HCT116 (cell line): ENCODE measurements around the gene CD300LB. TPM values are rescaled to one million over a fixed set of nuclear protein-coding genes. Genes with fewer than 3 reads are reported as not detected.

Experiments used
- ATAC-seq: fragments of 200-7000 bp; cut with Tn5 transposase; 2 replicates; pipeline ENCODE4 v1.9.1; 2020; ENCODE audit warnings: mild to moderate bottlenecking, moderate library complexity
- BruUV-seq: library from RNA; stranded (reverse); fragments of 400-500 nt; replicated peaks from 2 replicates; lab custom pipeline; 2021; lab: Mats Ljungman, UMichigan
- CTCF ChIA-PET: fragments of 300-600 bp; sonication (Branson Sonifier 250); formaldehyde crosslinking; loops from one replicate; lab custom pipeline; 2021; ENCODE audit warnings: antibody characterized with exemption; lab: Charles Lee
- POLR2A ChIA-PET: fragments of 300-600, 350-600 bp; sonication (Branson Sonifier 250); formaldehyde crosslinking; loops from one replicate; lab custom pipeline; 2021; ENCODE audit warnings: antibody characterized with exemption; lab: Charles Lee
- RAD21 ChIA-PET, 2 experiments: fragments of 300-600 bp; sonication (Branson Sonifier 250); formaldehyde crosslinking; loops; one replicate each; lab custom pipeline; 2023; ENCODE audit warnings: low total read pairs in 2 of 2; ENCODE audit not compliant: uncharacterized antibody in 2 of 2, unreplicated experiment in 2 of 2, low non-redundant PET in 1 of 2; lab: Charles Lee
- DNase-seq: peaks from one replicate; pipeline ENCODE4 v3.0.0-alpha.2; 2010; ENCODE audit warnings: low read depth, low spot score
- H2AFZ ChIP-seq: fragments of 200-600 bp; shearing (Covaris generic), sonication (generic); 2 replicates; pipeline ENCODE4 v1.6.1; 2017; ENCODE audit warnings: low read depth, mixed run types, mixed read lengths, antibody characterized with exemption, low read length; ENCODE audit not compliant: poor library complexity, severe bottlenecking
- H3K27ac ChIP-seq: 2 replicates; pipeline ENCODE4 v1.5.1; 2012; ENCODE audit warnings: low read depth, low read length
- H3K27me3 ChIP-seq: fragments of 200-600 bp; sonication (generic); 2 replicates; pipeline ENCODE4 v1.6.1; 2016; ENCODE audit warnings: mixed run types, low read length, mixed read lengths; ENCODE audit not compliant: insufficient read depth
- H3K36me3 ChIP-seq, 2 experiments: fragments of 200-500 bp in 1 of 2; fragments of 200-600 bp in 1 of 2; sonication (Bioruptor generic) in 1 of 2; sonication (generic) in 1 of 2; 2 replicates each; pipeline versions ENCODE4 v1.5.1 to v1.6.1; 2014 to 2016; ENCODE audit warnings: low read length in 2 of 2, inconsistent platforms in 1 of 2, mixed read lengths in 1 of 2, mixed run types in 1 of 2; ENCODE audit not compliant: insufficient read depth in 2 of 2, control insufficient read depth in 1 of 2
- H3K4me1 ChIP-seq, 2 experiments: fragments of 200-600 bp in 1 of 2; sonication (generic) in 1 of 2; 2 replicates each; pipeline versions ENCODE4 v1.5.1 to v1.6.1; 2012 to 2017; ENCODE audit warnings: low read length in 2 of 2, inconsistent platforms in 1 of 2, mild to moderate bottlenecking in 1 of 2, mixed read lengths in 1 of 2, mixed run types in 1 of 2, moderate library complexity in 1 of 2; ENCODE audit not compliant: insufficient read depth in 2 of 2, control insufficient read depth in 1 of 2
- H3K4me2 ChIP-seq: fragments of 200-600 bp; sonication (generic); 2 replicates; pipeline ENCODE4 v1.6.1; 2017; ENCODE audit warnings: mixed run types, low read length, mixed read lengths
- H3K4me3 ChIP-seq, 2 experiments: fragments of 200-600 bp in 1 of 2; sonication (generic) in 1 of 2; replicated peaks in 1 of 2; 2 replicates each; pipeline ENCODE4 v1.5.1; 2011 to 2016; ENCODE audit warnings: low read length in 2 of 2, control low read depth in 1 of 2, low read depth in 1 of 2, mild to moderate bottlenecking in 1 of 2, mixed read lengths in 1 of 2, mixed run types in 1 of 2
- H3K79me2 ChIP-seq: fragments of 200-600 bp; sonication (generic); 2 replicates; pipeline ENCODE4 v1.6.1; 2017; ENCODE audit warnings: mild to moderate bottlenecking, mixed run types, low read length, moderate library complexity, mixed read lengths; ENCODE audit not compliant: insufficient read depth
- H3K9ac ChIP-seq: fragments of 200-600 bp; sonication (generic); 2 replicates; pipeline ENCODE4 v1.6.1; 2016; ENCODE audit warnings: low read length, mixed read lengths
- H3K9me2 ChIP-seq: fragments of 200-600 bp; sonication (generic), shearing (Covaris generic); 2 replicates; pipeline ENCODE4 v1.6.1; 2017; ENCODE audit warnings: mixed run types, mild to moderate bottlenecking, moderate library complexity; ENCODE audit not compliant: insufficient read depth
- H3K9me3 ChIP-seq, 2 experiments: fragments of 200-500 bp in 1 of 2; fragments of 200-600 bp in 1 of 2; sonication (Bioruptor generic) in 1 of 2; sonication (generic) in 1 of 2; 2 replicates each; pipeline ENCODE4 v1.6.1; 2014 to 2017; ENCODE audit warnings: low read length in 2 of 2, mixed read lengths in 2 of 2, inconsistent platforms in 1 of 2, low read depth in 1 of 2, mild to moderate bottlenecking in 1 of 2, mixed run types in 1 of 2, moderate library complexity in 1 of 2; ENCODE audit not compliant: control insufficient read depth in 1 of 2, insufficient read depth in 1 of 2
- H4K20me1 ChIP-seq: fragments of 200-600 bp; sonication (generic), shearing (Covaris generic); 2 replicates; pipeline ENCODE4 v1.6.1; 2017; ENCODE audit warnings: mixed run types, mild to moderate bottlenecking, moderate library complexity; ENCODE audit not compliant: insufficient read depth
- ATF3 ChIP-seq: IDR thresholded peaks from 2 replicates; pipeline ENCODE4 v1.6.1; 2012
- CBX3 ChIP-seq: IDR thresholded peaks from 2 replicates; pipeline ENCODE4 v1.6.1; 2012; ENCODE audit warnings: low read depth
- CEBPB ChIP-seq: IDR thresholded peaks from 2 replicates; pipeline ENCODE4 v1.6.1; 2012; ENCODE audit warnings: low read depth
- ELF1 ChIP-seq: IDR thresholded peaks from 2 replicates; pipeline ENCODE4 v1.6.1; 2012; ENCODE audit warnings: low read depth, borderline replicate concordance
- EZH2 ChIP-seq: fragments of 200-600 bp; sonication (generic); IDR thresholded peaks from 2 replicates; pipeline ENCODE4 v1.6.1; 2017; ENCODE audit warnings: antibody characterized with exemption, mixed run types
- EZH2phosphoT487 ChIP-seq: fragments of 200-600 bp; IDR thresholded peaks from 2 replicates; pipeline ENCODE4 v1.6.1; 2018; ENCODE audit warnings: antibody characterized with exemption, borderline replicate concordance
- FOSL1 ChIP-seq: IDR thresholded peaks from 2 replicates; pipeline ENCODE4 v1.6.1; 2012; ENCODE audit warnings: low read depth
- JUND ChIP-seq: IDR thresholded peaks from 2 replicates; pipeline ENCODE4 v1.6.1; 2012
- POLR2A ChIP-seq: IDR thresholded peaks from 2 replicates; pipeline ENCODE4 v1.7.0; 2011; ENCODE audit warnings: borderline replicate concordance; ENCODE audit not compliant: insufficient read depth, insufficient read length; ENCODE audit errors: extremely low read depth
- POLR2AphosphoS5 ChIP-seq: IDR thresholded peaks from 2 replicates; pipeline ENCODE4 v1.6.1; 2011; ENCODE audit warnings: mild to moderate bottlenecking, low read depth, low read length, moderate library complexity
- RAD21 ChIP-seq: IDR thresholded peaks from 2 replicates; pipeline ENCODE4 v1.6.1; 2012; ENCODE audit warnings: low read depth, mild to moderate bottlenecking
- REST ChIP-seq: IDR thresholded peaks from 2 replicates; pipeline ENCODE4 v1.6.1; 2012; ENCODE audit warnings: low read depth
- SP1 ChIP-seq: IDR thresholded peaks from 2 replicates; pipeline ENCODE4 v1.6.1; 2012; ENCODE audit warnings: low read depth
- SRF ChIP-seq: IDR thresholded peaks from 2 replicates; pipeline ENCODE4 v1.6.1; 2012; ENCODE audit warnings: low read depth
- TCF7L2 ChIP-seq: IDR thresholded peaks from 2 replicates; pipeline ENCODE4 v1.7.0; 2011; ENCODE audit warnings: borderline replicate concordance, inconsistent platforms; ENCODE audit not compliant: insufficient read depth, insufficient read length; ENCODE audit errors: extremely low read depth
- YY1 ChIP-seq: IDR thresholded peaks from 2 replicates; pipeline ENCODE4 v1.6.1; 2011; ENCODE audit warnings: low read length, low read depth, moderate library complexity, mild to moderate bottlenecking; ENCODE audit not compliant: insufficient replicate concordance; ENCODE audit errors: extremely low read depth
- ZNF274 ChIP-seq: fragments of 200-500 bp; sonication (Bioruptor generic); IDR thresholded peaks from 2 replicates; pipeline ENCODE4 v1.6.1; 2014; ENCODE audit warnings: mild to moderate bottlenecking, low read depth, low read length, inconsistent platforms
- intact Hi-C: fragments of 100-400 bp; cut with micrococcal nuclease; formaldehyde crosslinking; loops from 2 replicates; pipeline ENCODE4 v1.10.0; 2022
- total RNA-seq: library from RNA; stranded (reverse); gene quantifications from one replicate; pipeline ENCODE4 v1.2.1, GENCODE V29; 2021; ENCODE audit not compliant: unreplicated experiment

Gene CD300LB
- total RNA-seq, 1 experiment from 2014 or later = not detected

- ChIA-PET CTCF (interaction anchor here (3.2 to 4.7 kb wide), 2 partner anchors 150 to 162 kb away, joined by 43 to 49 read pairs; partner anchors contain the start of gene GPR142), POLR2A (no interaction called here), RAD21 (no interaction called here)
- no peak overlapping the region for H3K4me3 ChIP-seq
- H3K27me3 ChIP-seq = peaks cover 42% of the 10 kb centered on the region
- no peaks in the 10 kb centered on the region for H3K4me1 ChIP-seq
- DNase-seq (no peak), ATAC-seq (no peak)
- no peak overlapping the region for H3K27ac ChIP-seq
- no peaks in the 10 kb centered on the region for H4K20me1 ChIP-seq
- no TSS peak for BruUV-seq
- H3K4me2 ChIP-seq = no peak overlapping the region
- H3K9me3 ChIP-seq = no peaks in the 10 kb centered on the region
- no peaks in the 10 kb centered on the region for H3K36me3 ChIP-seq
- intact Hi-C loops = loop anchor here (5.0 kb wide), 1 partner anchor 318 kb away; the partner anchor contains the start of gene TTYH2
- H3K79me2 ChIP-seq = no peaks in the 10 kb centered on the region
- no peak overlapping the region for H2AFZ ChIP-seq
- no peaks in the 10 kb centered on the region for H3K9me2 ChIP-seq
- no peak for TF ChIP-seq EZH2phosphoT487
- TF ChIP-seq CBX3 = no peak
- TF ChIP-seq JUND = no peak
- TF ChIP-seq SP1 = no peak
- TF ChIP-seq, all 23 proteins: peak for 0
- no peak overlapping the region for H3K9ac ChIP-seq
Measured at GRCh38 chr17:74530831-74531150, 484 bp downstream of the CD300LB start.

GRCh38 chr17:74529243-74529642, 2.0 kb downstream of the CD300LB start:
- no peaks in the 10 kb centered on the region for H3K9me2 ChIP-seq
- CTCF ChIA-PET = no interaction called here
- DNase-seq = no peak
- H3K4me3 ChIP-seq = no peak overlapping the region
- no peaks in the 10 kb centered on the region for H3K4me1 ChIP-seq
- POLR2A ChIA-PET = no interaction called here
- no peaks in the 10 kb centered on the region for H3K36me3 ChIP-seq
- RAD21 ChIA-PET = no interaction called here
- BruUV-seq = no TSS peak
- peaks cover 54% of the 10 kb centered on the region for H3K27me3 ChIP-seq
- H4K20me1 ChIP-seq = no peaks in the 10 kb centered on the region
- no peaks in the 10 kb centered on the region for H3K9me3 ChIP-seq
- intact Hi-C loops = no loop called here
- H3K4me2 ChIP-seq = no peak overlapping the region
- H2AFZ ChIP-seq = no peak overlapping the region
- H3K27ac ChIP-seq = no peak overlapping the region
- ATAC-seq = no peak
- H3K79me2 ChIP-seq = no peaks in the 10 kb centered on the region
- no peak overlapping the region for H3K9ac ChIP-seq
- TF ChIP-seq EZH2phosphoT487 (no peak), SP1 (no peak), FOSL1 (no peak), REST (no peak), ZNF274 (no peak), SRF (no peak), CEBPB (no peak), ELF1 (no peak), POLR2A (no peak), ATF3 (no peak), JUND (no peak), CBX3 (no peak), EZH2 (no peak), RAD21 (no peak), POLR2AphosphoS5 (no peak), TCF7L2 (no peak), YY1 (no peak)
